NB4 (cell line): ENCODE measurements around the gene SLC20A1.

Source experiments
- DNase-seq: peaks from one replicate; pipeline ENCODE4 v3.0.0; 2010; ENCODE audit warnings: low read depth
- H3K4me3 ChIP-seq: one replicate; pipeline ENCODE4 v1.5.1; 2011; ENCODE audit warnings: mild to moderate bottlenecking, low read depth, low read length, moderate library complexity
- CTCF ChIP-seq: IDR thresholded peaks from one replicate; pipeline ENCODE4 v1.5.1; 2012; ENCODE audit warnings: low read depth, low read length
- MAX ChIP-seq: IDR thresholded peaks from 2 replicates; pipeline ENCODE4 v1.6.1; 2011; ENCODE audit warnings: low read depth, low read length
- MYC ChIP-seq: IDR thresholded peaks from 2 replicates; pipeline ENCODE4 v1.6.1; 2011; ENCODE audit warnings: low read depth, low read length
- POLR2A ChIP-seq: IDR thresholded peaks from 2 replicates; pipeline ENCODE4 v1.6.1; 2011; ENCODE audit warnings: mild to moderate bottlenecking; ENCODE audit not compliant: insufficient read length; ENCODE audit errors: extremely low read depth

Gene SLC20A1

GRCh38 chr2:112629823-112630222 lies 15.9 kb upstream of the SLC20A1 start:
- no peak for TF ChIP-seq MYC
- no peak for TF ChIP-seq POLR2A
- TF ChIP-seq CTCF = no peak
- no peak for TF ChIP-seq MAX
- DNase-seq = no peak
- no peak overlapping the region for H3K4me3 ChIP-seq

GRCh38 chr2:112630268-112630667 lies 15.5 kb upstream of the SLC20A1 start:
- no peak overlapping the region for H3K4me3 ChIP-seq
- no peak for DNase-seq
- TF ChIP-seq MAX = no peak
- no peak for TF ChIP-seq POLR2A
- no peak for TF ChIP-seq MYC
- no peak for TF ChIP-seq CTCF

GRCh38 chr2:112633708-112634107 lies 12.0 kb upstream of the SLC20A1 start:
- no peak overlapping the region for H3K4me3 ChIP-seq
- no peak for DNase-seq
- TF ChIP-seq CTCF (no peak), POLR2A (no peak), MYC (no peak), MAX (no peak)

- TF ChIP-seq POLR2A = no peak
- no peak for TF ChIP-seq MAX
- TF ChIP-seq MYC = no peak
- TF ChIP-seq CTCF = no peak
- DNase-seq = no peak
- no peak overlapping the region for H3K4me3 ChIP-seq
Measured at GRCh38 chr2:112634153-112634873, 11.4 kb upstream of the SLC20A1 start.

GRCh38 chr2:112634874-112635157 lies 10.9 kb upstream of the SLC20A1 start:
- DNase-seq = no peak
- TF ChIP-seq CTCF = no peak
- TF ChIP-seq MYC = no peak
- no peak for TF ChIP-seq MAX
- TF ChIP-seq POLR2A = no peak
- no peak overlapping the region for H3K4me3 ChIP-seq
